NCI-H524 (cell line): Measurements from ENCODE around the gene LRP2BP.
A peak's percentile ranks its signal among the peaks of the same experiment; 100 is the strongest.
"Not testable (repeated sequence)": the region's sequence is repeated elsewhere in the genome, so short reads cannot be mapped to it uniquely, and the experiment has no call there.

Source experiments
- DNase-seq, 2 experiments: peaks; one replicate each; lab custom pipeline; 2025; lab: John Stamatoyannopoulos, UW

The LRP2BP gene

DNA sequence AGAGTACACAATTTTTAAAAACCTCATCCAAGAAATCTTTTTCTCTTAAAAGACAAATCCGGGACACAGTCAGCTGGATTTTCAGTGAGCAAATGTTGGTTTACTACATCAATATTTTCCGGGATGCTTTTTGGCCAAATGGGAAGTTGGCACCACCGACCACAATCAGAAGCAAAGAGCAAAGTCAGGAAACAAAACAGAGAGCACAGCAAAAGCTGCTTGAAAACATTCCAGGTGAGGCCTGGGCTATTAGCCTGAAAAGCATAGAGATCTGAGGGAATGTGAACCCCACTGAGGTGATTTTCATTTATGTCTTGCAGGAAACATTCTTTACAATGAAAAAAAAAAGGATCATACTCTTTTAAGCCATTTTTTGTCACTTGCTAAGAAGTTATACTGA, 33.9 kb downstream of the LRP2BP start:
- no peak for DNase-seq

DNA sequence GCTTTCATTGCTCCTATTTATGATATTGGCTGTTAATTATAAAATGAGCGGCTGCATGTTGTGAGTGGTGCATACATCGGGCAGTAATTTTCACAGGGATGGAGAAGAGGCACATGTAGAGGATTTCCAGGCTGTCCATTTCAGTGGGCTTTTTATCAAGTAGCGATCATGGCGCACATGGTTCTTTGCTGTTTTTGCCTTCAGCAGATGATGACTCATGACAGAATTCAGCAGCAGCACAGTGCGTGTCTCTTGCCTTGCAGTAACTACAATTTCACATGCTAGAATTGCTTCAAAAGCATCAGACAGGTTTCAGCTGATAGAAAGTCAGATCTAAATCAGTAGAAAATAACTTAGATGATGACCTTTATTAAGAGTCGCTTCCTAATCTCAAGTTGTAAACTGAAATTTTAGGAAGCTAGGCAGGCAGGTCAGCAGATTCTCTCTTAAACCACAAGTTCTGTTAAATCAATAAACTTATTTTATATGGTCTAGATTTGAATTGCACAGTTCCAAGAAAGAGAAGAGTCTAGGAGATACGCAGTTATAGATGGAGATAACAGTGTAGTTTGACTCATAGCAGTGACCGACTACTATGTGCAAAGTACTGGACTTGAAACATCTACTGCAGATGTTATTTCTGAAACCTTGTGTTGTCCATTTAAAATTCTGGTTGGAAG, 35.8 kb downstream of the LRP2BP start:
- DNase-seq, result no peak

DNA sequence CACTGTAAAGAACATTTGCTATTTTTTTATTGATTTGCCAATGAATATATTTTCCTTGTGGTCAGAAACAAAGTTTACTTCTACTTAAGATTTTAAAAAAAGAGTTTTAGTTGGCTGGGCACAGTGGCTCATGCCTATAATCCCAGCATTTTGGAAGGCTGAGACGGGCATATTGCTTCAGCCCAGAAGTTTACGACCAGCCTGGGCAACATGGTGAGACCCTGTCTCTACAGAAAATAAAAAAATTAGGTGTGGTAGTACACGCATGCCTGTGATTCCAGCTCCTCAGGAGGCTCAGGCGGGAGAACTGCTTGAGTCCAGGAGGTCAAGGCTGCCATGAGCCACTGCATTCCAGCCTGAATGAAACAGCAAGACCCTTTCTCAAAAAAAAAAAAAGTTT, 36.8 kb downstream of the LRP2BP start:
- DNase-seq, result no peak

DNA sequence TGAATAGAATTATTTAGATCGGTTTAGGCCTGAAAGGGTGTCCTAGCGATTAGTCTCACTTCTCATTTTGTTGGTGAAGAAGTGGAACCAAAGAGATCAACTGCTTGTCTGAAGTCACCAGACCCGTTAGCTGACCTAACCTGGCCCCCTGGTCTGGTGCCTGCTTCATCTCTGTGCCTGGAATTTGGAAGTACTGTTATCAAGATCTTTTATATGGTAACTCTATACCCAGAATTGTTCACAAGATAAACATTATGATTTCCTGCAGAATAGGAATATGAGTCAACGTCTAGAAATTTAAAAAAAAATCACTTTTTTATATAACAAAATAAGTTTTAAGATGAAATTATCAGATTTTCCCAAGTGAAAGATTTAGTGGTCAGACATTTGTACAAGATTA, 37.2 kb downstream of the LRP2BP start:
- no peak for DNase-seq

DNA sequence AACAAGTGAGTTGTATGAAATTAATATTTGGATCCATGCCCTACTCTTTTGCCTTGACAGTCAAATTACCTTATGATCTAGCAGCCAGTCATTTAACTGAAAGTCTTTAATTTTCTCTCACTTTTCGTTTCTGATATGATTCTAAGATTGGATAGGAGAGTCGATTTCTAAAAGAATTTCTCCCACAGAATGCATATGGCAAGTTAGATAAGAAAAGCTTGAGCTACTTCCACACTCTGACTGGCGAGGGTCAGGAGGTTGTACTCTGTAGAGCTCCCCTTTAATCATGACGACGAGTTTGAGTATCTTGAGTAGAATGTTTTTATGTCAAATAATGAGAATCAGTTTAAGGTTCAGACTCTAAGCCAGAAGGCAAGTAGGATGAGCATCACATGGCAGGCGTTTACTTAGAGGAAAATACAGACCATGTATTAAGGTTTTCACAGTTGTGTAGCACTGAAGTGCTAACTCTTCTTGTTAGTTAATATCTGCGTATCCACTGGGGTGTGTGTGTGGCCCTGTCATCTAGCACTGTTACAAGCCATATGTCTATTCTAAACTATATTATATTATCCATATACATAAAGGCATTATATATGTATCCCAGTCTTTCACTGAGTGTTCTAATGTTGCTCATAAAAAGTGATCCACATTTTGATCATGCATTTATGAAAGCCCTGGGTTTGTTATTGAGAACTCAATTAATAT, 37.8 kb downstream of the LRP2BP start:
- no peak for DNase-seq

DNA sequence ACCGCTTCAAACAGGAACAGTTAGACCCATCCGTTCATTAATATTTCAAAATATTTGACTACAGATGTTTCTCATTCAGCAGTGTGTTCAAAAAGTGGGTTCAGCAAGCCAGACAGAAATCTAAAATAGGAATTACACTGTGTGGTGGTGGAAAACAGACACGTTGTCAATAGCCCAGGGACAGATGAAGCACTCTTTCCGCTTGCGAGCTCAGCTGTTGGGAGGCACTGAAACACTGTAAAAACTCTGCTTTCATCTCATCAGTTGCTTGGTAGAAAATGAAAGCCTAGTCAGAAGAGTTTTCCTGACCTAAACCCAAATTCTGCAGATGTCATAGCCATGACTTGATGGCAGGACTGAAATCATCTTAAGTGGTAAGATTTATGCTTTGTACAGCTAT, 38.5 kb downstream of the LRP2BP start:
- no peak for DNase-seq

DNA sequence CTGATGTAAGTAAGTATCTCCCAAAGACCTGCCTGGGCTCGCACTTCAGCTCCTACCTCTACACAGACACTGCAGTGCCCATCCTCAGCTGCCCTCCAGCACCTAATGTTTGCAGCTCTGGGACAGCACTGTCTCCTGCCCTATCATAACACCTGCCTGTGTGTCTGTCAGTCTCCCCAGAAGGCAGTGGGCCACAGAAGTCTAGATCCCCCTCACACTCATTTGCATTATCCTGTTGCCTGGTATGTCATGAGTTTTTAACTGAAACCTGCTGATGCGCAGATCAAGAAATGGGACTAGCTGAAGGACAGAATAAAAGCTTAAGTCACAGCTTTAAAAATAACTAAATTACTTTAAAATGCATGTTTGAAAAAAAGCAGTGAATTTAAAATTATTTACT, 43.0 kb downstream of the LRP2BP start:
- DNase-seq, result no peak

DNA sequence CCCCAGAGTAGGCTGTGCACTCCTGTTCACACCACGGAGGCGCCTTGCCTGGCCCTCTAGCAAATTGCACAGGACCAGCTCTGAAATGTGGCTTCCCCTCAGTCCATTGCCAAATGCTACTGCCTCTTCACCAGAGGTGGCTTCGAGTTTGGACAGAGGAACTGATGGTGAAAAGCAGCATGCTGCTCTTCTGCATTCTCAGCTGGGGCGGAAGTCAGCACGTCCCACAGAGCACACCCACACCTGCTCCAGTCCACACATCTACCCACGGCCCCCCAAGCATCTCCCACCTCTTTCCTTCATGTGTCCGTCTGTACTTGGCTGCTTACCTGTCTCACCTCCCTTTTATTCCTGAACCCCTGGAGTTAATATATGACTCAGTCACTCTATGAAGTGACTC, 43.5 kb downstream of the LRP2BP start:
- no peak for DNase-seq

DNA sequence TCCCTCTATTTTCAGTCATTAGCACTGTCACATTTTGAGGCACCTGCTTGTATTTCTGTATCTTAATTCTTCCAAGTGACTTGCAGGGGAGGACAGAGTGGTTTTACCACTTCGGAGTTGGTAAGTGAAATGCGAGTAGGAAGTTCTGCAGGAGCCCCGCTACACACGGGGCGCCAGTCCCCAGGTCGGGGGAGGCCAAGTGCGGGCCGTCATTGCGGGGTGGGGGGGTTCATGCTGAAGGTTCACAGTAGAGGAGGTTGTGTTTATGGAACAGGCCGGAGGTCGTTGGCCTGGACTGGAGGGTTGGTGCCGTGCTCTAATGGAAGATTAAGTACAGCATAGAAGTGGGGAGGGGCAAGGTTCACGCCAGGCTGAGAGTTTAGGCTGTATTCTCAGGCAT, 44.0 kb downstream of the LRP2BP start:
- DNase-seq, result no peak

DNA sequence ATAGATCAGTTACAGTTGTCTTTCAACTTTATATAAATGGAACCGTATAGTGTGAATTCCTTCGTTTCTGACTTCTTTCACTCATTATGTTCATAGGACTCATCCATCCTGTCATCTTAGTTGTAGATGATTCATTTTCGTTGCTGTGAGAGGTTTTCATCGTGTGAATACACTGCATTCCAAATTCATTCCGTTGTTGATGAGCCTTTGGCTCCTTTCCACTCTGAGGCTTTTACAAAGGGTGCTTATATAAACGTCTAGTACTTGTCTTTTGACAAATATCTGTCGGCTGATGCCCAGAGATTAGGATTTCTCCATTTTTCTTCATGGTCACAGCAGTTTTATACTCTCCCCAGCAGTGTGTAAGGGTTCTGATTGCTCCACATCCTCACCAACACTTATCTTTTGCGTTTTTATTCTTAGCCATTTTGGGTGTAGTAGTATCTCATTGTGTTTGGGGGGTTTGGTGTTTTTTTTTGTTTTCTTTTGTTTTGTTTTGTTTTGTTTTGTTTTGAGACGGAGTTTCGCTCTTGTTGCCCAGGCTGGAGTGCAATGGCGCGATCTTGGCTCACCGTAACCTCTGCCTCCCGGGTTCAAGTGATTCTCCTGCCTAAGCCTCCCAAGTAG, 48.6 kb downstream of the LRP2BP start:
- DNase-seq, result no peak

DNA sequence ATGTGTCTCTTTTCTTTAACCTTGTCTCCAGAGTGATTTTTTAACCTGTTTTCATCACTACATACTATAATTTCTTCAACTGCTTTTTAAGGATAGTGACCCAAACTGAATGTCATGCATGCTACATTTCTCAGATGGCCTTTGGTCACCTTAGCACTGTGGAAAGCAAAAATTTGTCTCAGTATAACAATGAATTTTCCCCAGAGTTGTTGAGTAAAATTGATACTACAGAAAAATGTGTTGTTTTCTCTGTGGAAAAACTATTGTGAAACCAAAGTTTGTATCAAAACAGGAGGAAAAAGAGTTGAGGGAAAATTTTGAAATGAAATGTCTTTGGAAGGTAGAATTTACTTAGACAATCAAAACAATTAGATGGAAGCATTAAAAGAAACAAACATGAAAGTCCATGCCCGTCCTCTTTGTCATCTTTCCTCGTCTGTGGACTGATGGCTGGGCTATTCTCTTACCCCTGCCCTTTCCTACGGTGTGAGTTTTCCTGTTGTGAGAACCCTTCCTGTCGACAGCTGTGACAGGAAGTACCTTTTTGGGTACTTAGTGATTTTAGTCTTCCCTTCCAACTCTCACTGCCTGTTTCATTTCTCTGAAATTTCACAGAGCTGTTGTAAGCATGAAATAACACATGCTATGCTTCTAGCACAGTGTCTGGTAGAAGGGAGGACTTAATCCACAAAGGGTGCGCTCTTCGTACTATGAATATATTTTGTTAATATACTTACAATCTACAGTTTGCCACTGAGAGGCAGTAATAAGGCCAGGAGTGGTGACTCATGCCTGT, 50.8 kb downstream of the LRP2BP start:
- DNase-seq, result no peak

DNA sequence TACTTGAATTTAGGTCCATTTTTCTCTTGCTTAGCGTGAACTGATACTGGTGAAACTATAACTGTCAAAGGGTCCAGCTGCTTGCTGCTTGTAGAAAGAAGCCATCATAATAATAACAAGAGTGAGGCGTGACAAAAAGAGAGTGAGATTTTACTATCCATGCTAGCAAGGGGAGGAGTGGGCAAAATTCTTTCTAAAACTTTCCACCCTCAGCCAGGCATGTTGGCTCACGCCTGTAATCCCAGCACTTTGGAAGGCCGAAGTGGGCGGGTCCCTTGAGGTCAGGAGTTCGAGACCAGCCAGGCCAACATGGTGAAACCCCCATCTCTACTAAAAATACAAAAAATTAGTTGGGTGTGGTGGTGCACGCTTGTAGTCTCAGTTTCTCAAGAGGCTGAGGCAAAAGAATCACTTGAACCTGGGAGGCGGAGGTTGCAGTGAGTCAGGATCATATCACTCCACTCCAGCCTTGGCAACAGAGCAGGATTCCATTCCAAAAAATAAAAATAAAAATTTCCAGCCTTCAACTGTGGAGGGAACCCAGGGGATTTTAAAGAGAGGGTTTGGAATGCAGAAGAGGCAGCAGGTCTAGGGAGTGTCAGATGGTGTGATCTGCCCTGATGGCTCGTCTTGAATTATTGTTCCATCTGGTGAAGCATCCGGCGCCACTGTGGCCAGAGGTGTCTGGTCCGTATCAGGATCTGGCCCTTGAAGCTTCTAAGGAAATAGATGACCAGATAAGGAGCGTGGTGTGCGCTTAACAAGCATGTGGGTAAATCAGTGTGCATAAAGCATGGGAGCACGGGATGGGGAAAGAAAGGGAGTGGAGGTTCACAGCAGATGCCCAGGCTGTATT, 51.8 kb downstream of the LRP2BP start:
- peak; percentile 61 to 83 for DNase-seq

DNA sequence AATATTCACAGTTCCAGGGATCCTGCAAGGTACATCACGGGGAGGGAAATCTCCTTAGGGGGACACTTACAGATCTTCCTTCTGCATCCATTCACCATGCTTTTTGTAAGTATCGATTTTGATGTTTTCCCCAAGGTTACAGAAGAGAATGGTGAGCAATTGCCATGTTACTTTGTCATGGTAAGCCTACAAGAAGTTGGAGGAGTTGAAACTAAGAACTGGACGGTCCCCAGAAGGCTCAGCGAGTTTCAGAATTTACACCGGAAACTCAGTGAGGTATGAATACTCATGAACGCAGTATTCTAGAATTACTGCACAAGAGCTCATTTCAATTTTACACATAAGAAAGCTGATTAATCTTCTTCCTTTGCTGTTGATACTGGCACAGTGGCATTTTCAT, 53.9 kb downstream of the LRP2BP start:
- no peak for DNase-seq

DNA sequence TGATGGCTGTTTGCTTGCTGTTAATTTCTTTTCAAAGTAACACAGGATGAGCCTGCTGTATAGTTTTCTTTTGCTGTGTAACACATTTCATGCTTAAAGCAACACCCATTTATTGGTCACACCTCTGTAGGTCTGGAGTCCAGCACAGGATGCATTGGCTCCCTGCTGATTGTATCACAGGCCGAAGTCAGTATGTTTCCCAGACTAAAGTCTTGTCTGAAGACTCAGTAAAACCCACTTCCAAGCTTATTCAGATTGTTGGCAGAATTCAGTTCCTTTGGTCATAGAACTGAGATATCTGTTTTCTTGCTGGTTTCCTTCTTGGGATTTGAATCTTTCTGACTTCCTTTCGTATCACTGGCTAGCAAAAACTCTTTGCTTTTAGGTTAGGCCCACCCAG, 54.3 kb downstream of the LRP2BP start:
- DNase-seq, result no peak

DNA sequence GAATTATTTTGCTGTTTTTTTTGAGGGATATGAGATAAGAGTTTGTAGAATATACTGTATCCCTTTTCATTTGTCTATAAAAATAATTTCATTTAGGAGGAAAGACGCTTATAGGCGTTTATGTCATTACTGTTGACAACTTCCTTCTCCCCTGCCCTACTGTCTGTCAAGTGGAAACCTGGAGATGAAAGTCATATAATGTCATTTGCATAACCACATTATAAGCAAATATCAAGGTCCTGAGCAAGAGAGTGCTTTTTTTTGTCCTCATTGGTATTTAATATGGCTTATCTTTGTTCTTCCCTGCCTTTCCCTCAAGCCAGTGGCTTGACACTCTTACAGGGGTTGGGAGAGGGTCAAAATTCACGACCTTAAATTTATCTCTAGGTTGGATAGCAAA, 55.8 kb downstream of the LRP2BP start:
- no peak for DNase-seq

DNA sequence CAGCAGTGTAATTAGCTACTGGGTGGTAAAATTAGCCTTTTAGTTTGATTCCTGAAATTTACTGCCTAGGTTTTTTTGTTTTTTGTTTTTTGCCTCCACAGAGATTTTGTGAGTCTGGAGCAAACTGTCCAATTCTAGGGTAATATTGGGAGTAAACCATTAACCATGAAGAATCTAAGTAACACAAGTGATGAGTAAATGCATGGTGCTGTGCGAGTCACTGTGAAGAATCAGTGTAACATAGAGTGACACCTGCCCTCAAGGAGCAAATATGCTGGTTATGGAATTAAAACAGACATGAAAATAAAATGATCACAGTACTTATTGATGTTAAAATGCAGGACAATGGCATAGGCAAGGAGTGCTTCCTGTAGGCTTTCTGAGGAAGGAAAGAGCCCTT, 60.1 kb downstream of the LRP2BP start:
- DNase-seq, result no peak

DNA sequence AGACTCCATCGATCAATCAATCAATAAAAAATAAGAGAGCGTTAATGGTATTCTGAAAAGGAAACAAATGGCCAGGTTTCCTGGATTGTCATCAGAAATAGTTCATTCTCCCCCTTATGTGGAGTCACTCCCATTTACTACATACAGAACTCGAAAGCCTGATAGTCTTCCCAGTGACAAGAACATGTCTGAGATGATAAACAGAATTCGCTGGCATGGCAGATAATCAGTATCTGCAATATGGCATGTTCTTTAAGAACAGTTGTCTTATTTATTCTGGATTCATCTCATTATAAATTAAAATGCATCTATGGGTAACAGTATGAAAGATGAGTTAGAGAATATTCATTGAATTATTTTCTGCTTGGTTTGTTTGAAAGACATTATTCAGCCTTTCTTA, 61.4 kb downstream of the LRP2BP start:
- no peak for DNase-seq

DNA sequence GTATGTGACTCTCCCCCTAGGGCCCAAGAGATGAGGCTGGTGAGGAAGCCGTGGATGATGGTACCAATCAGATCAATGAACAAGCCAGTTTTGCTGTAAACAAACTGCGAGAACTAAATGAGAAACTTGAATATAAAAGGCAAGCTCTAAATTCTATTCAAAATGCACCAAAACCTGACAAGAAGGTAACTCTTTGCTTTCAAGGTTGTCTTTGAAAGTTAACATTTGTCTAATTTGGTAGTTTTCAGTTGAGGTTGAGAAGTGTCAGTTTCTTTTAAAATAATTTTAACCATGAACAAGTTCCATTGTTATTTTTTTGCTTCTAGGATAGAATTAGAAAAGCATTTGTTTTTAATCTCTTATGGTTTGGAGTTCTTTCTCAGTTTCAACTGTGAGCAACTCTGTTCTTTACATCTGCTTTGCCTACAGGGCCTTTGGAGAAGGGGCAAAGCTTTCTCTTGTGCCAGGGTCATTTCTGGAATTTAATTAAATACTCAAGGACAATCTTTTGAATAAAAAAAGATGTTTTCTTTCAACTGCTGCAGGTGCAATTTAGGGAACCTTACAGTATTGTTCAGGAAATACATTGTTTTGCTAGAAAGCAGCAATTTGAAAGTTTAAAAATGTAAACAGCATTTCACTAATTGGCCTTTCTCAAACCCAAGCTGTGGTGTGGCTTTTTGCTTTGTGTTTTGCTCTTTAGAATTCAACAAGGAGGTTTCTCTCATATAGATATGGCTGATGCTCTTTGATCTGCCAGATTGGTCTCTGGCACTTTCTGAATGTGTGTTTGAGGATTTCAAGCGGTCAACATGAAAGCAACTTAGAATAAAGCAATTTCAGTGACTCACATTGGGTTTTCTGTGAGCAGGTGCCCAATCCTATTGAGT, 62.9 kb downstream of the LRP2BP start:
- no peak for DNase-seq

DNA sequence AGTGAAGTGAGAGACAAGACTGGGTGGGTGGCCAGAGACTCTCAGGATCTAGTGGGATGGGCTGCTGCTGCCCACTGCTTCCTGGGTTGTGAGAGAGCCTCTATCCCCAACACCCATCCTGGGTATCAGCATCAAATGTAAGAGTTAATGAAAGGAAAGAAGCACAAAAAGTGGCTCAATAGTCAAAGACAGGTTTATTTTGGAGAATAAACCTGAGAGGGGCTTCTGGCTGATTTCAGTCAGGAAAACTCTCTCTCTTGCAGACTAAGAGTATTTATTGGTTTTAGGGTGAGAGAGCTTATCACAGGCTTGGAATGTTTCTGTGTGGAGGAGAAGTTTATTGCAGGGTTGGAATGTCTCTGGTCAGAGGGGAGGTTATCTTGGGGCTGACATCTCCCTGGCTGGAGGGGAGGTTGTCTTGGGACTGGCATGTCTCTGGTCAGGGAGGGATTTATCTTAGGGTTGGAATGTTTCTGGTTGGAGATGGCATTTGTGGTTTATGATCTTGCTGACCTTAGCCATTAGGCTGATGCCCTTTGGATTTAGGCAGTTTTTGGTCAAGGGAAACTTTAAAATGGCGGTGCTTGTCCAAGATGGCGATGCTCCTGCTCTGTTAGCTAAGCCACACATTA, 65.7 kb downstream of the LRP2BP start:
- not testable (repeated sequence) for DNase-seq

DNA sequence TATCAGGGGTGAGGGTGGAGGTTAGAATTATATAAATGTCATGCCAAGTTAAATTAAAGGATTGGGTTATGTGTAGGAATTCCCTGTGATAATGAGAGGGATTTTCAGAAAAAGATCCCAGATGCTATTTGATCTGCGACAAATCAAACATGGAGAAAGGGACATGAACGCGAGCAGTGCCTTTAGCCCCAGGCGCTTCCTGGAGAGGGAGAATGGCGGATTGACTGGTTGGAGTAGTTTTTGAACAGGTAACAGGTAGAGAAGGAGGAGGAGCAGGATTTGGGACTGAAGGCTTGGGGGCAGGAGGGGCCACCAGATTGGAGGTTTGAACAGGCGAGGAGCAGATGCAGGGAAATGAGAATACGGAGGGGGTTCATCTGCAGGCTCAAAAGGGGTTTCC, 67.1 kb downstream of the LRP2BP start:
- DNase-seq, result no peak
